OCI-LY3 (cell line): ENCODE results near the gene H2AZ2.

Experiments
- H2AFZ ChIP-seq: fragments of 200-600, 300-600 bp; shearing (Covaris generic); 2 replicates; pipeline ENCODE4 v1.6.0; 2014; ENCODE audit warnings: antibody characterized with exemption, low read depth, low read length
- H3K27ac ChIP-seq: fragments of 200-600, 300-600 bp; sonication (generic); 2 replicates; pipeline ENCODE4 v1.5.1; 2014; ENCODE audit warnings: mild to moderate bottlenecking, low read length, moderate library complexity, mixed read lengths
- H3K27me3 ChIP-seq: fragments of 200-600, 300-600 bp; sonication (generic); 2 replicates; pipeline ENCODE4 v1.6.1; 2014; ENCODE audit warnings: low read depth, low read length, mixed read lengths
- H3K36me3 ChIP-seq: fragments of 200-600, 300-600 bp; sonication (generic); replicated peaks from 2 replicates; pipeline ENCODE3; 2014; ENCODE audit warnings: low read depth, low read length, mixed read lengths
- H3K4me1 ChIP-seq: fragments of 300-600, 200-600 bp; sonication (generic); 2 replicates; pipeline ENCODE4 v1.6.1; 2014; ENCODE audit warnings: low read length, mixed read lengths
- H3K4me2 ChIP-seq: fragments of 200-600, 300-600 bp; sonication (generic); 2 replicates; pipeline ENCODE4 v1.6.1; 2014; ENCODE audit warnings: low read length, mixed read lengths
- H3K4me3 ChIP-seq: fragments of 300-600, 200-600 bp; sonication (generic); 2 replicates; pipeline ENCODE4 v1.5.1; 2014; ENCODE audit warnings: antibody characterized with exemption, mild to moderate bottlenecking, low read length, moderate library complexity
- H3K79me2 ChIP-seq: fragments of 300-600, 200-600 bp; shearing (Covaris generic); 2 replicates; pipeline ENCODE4 v1.6.1; 2014; ENCODE audit warnings: mild to moderate bottlenecking, low read length, mixed read lengths
- H3K9ac ChIP-seq: fragments of 300-600, 200-600 bp; shearing (Covaris generic); 2 replicates; pipeline ENCODE4 v1.6.0; 2014; ENCODE audit warnings: mild to moderate bottlenecking, low read length, moderate library complexity
- H3K9me3 ChIP-seq: fragments of 200-600, 300-600 bp; shearing (Covaris generic); 2 replicates; pipeline ENCODE4 v1.6.1; 2014; ENCODE audit warnings: low read length, mixed read lengths; ENCODE audit not compliant: insufficient read depth
- H4K20me1 ChIP-seq: fragments of 200-600, 300-600 bp; sonication (generic); 2 replicates; pipeline ENCODE4 v1.6.1; 2016; ENCODE audit warnings: low read length, mixed read lengths; ENCODE audit not compliant: insufficient read depth
- CTCF ChIP-seq: fragments of 200-600, 300-600 bp; sonication (generic); IDR thresholded peaks from 2 replicates; pipeline ENCODE4 v1.5.1; 2014; ENCODE audit warnings: antibody characterized with exemption, low read length, low read depth
- EZH2phosphoT487 ChIP-seq: fragments of 200-600 bp; shearing (Covaris generic); IDR thresholded peaks from 2 replicates; pipeline ENCODE4 v1.6.1; 2018; ENCODE audit warnings: antibody characterized with exemption, mixed run types, low read depth

Gene H2AZ2

GRCh38 chr7:44796504-44797328 is 51.2 kb downstream of the H2AZ2 start, which contains the start of gene PPIA:
Gene PPIA, plus strand, starts transcription at chr7:44796681. Its CDS starts 44 bp downstream, at chr7:44796725.
- Histone ChIP-seq H3K79me2 (peaks cover 55% of the 10 kb centered on the region), H3K4me3 (peak within 1 kb of the TSS; percentile 95), H2AFZ (peak within 1 kb of the TSS; percentile 69), H3K36me3 (peaks cover 39% of the 10 kb centered on the region), H4K20me1 (peaks cover 37% of the 10 kb centered on the region), H3K4me2 (peak within 1 kb of the TSS; percentile 100), H3K4me1 (peaks cover 18% of the 10 kb centered on the region), H3K27ac (peak within 1 kb of the TSS; percentile 87), H3K9ac (peak within 1 kb of the TSS; percentile 99), H3K27me3 (no peaks in the 10 kb centered on the region), H3K9me3 (no peaks in the 10 kb centered on the region)
- TF ChIP-seq EZH2phosphoT487 (no peak), CTCF (no peak)

- Histone ChIP-seq H3K4me1 (peaks cover 18% of the 10 kb centered on the region), H3K36me3 (peaks cover 34% of the 10 kb centered on the region), H3K9me3 (no peaks in the 10 kb centered on the region), H4K20me1 (peaks cover 34% of the 10 kb centered on the region), H3K27me3 (no peaks in the 10 kb centered on the region), H3K79me2 (peaks cover 54% of the 10 kb centered on the region), H3K4me3 (peak overlapping the region; percentile 95), H2AFZ (peak overlapping the region; percentile 69), H3K9ac (peak overlapping the region; percentile 91), H3K4me2 (peak overlapping the region; percentile 78), H3K27ac (peak overlapping the region; percentile 87)
- TF ChIP-seq EZH2phosphoT487 (no peak), CTCF (no peak)
Measured at GRCh38 chr7:44796034-44796503, 51.8 kb downstream of the H2AZ2 start.

- Histone ChIP-seq H3K4me2 (no peak overlapping the region), H3K27ac (no peak overlapping the region), H3K4me3 (no peak overlapping the region), H3K79me2 (peaks cover 41% of the 10 kb centered on the region), H3K9me3 (no peaks in the 10 kb centered on the region), H4K20me1 (peaks cover 20% of the 10 kb centered on the region), H3K27me3 (no peaks in the 10 kb centered on the region), H2AFZ (no peak overlapping the region), H3K36me3 (peaks cover 20% of the 10 kb centered on the region), H3K4me1 (peaks cover 18% of the 10 kb centered on the region), H3K9ac (no peak overlapping the region)
- TF ChIP-seq EZH2phosphoT487 = no peak
- TF ChIP-seq CTCF = no peak
Measured at GRCh38 chr7:44794331-44794730, 53.6 kb downstream of the H2AZ2 start.

GRCh38 chr7:44793919-44794318 is 54.0 kb downstream of the H2AZ2 start:
- H3K9me3 ChIP-seq = no peaks in the 10 kb centered on the region
- H3K27me3 ChIP-seq = no peaks in the 10 kb centered on the region
- no peak overlapping the region for H3K27ac ChIP-seq
- H3K36me3 ChIP-seq = peaks cover 17% of the 10 kb centered on the region
- H3K4me2 ChIP-seq = no peak overlapping the region
- peaks cover 16% of the 10 kb centered on the region for H4K20me1 ChIP-seq
- H3K9ac ChIP-seq = no peak overlapping the region
- no peak overlapping the region for H2AFZ ChIP-seq
- peaks cover 37% of the 10 kb centered on the region for H3K79me2 ChIP-seq
- H3K4me1 ChIP-seq = peaks cover 16% of the 10 kb centered on the region
- no peak overlapping the region for H3K4me3 ChIP-seq
- TF ChIP-seq EZH2phosphoT487 (no peak), CTCF (no peak)
